NCI-H1436 treated with DMSO at 0.1 percent for 48 hours (cell line): ENCODE measurements around the gene NCOA6.
A peak's percentile ranks its signal among the peaks of the same experiment; 100 is the strongest.

Source experiments
- DNase-seq: peaks from one replicate; lab custom pipeline; 2025; lab: John Stamatoyannopoulos, UW

Gene NCOA6

DNA sequence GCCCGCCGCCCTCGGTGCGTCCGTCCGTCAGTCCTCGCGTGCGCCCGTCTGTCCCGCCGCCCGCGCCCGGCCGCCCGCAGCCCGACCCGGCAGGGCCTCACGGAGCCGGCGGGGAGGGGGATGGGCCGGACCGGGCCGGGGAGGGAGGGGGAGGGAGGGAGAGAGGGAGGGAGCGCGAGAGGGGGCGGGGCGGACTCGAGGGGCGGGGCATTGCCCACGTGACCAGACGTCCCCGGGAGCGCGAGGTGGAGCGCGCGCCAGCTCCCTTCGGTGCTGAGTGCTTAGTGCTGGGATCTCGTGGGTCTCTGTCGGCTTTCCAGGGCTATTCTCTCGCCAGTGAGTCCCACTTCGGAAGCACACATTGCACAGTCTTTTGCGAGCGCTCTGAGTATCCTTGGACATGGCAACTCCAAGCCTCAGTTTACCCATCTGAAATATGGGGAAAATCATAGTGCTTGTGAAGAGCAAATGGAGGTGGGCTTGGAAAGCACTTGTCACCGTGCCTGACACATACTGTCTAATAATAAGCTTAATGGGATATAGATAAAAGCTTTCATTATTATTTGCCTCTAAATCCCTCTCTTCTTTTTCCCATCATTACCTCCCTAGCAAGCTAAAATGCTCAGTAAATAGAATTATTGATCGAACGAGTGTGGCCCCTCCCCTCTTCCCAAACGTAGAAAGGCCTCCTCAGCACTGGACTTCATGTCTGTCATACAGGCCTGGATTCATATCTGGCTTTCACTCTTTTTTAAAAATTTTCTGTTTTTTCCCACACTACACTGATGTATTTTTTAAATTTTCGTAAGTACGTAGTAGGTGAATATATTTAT, at the start of gene NCOA6:
Gene NCOA6, minus strand, starts transcription at position 122 of the 833 bp plus-strand sequence. CDS start 43,296 bp downstream, outside the sequence.
- DNase-seq, result peak; percentile 7

DNA sequence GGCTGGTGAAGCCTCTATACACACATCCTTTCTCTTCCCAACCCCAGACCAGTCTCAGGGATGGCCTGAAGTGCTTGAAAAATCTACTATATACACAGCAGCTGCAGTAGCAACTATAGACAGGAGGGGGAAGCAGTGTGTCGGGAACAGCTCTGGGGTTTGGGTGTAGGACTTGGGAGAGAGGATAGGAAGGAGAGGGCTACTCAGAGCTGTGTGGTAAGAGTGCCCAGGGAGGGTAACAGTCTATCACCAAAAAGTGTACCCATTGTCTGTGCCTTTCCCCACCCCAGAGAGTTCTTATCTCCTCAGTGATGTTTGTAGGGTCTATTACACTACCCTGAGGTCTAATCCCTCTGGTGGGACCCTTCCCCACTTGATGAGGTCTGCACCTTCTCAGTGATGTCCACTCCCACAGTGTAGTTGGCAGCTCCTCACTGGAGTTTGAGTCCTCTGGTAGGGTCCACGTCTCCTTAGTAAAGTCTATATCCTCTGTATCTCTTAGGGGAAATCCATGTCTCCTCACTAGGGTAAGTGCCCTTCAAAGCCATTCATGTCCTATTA, 48.7 kb upstream of the NCOA6 start:
- peak; percentile 53 for DNase-seq

DNA sequence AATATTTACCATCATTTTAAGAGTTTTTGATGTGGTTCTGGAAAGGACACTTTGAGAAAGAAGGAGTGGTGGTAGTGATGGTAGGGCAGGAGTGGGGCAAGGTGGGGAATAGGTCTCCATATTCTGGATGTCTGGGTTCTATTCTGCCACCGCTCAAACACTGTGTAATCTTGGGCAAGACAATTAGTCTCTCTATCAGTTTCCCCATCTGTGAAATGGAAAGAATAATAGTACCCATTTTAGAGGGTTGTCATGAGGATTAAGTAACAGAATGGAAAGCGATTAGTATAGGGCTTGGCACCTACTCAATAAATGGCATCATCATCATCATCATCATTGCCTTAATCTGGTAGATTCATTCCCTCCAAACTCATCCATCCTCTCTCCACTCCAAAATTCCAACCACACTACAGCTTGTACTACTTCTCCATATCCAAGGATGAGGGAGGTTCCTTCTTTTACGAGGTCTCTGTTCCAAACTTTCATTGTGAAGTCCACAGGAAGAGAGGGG, 48.2 kb upstream of the NCOA6 start:
- no peak for DNase-seq

DNA sequence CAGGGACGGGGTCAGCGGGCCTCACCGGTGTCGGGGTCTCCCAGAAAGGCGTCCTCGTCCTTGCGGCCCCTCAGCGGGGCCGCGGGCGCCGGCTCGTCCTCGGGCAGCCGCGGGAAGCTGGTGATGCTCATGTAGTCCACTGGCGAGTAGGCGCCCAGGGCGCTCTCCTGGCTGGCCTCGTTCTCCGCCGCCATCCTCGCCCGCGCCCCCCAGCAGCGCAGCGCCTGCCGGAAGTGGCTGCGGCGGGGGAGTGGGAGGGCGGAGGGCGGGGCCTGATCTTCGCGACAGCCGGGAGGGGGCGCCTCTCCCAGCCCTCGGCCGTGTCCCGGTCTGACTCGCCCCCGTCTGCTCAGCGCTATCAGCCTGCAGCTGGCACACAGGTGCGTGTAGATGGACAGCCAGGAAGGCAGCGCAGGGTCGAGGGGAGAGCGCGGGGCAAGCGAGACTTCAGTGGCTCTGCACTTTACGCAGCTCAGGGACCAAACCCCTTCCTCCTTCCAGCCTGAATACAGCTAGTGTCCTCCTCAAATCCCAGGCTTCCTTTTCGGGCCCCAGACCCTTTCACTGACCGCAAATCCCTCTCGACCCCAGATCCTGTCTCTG, 47.3 kb upstream of the NCOA6 start, which contains the start of gene GGT7:
Gene GGT7, minus strand, starts transcription at position 235 of the 603 bp plus-strand sequence. Its CDS starts 41 bp downstream, at position 194.
- DNase-seq, result peak; percentile 54

DNA sequence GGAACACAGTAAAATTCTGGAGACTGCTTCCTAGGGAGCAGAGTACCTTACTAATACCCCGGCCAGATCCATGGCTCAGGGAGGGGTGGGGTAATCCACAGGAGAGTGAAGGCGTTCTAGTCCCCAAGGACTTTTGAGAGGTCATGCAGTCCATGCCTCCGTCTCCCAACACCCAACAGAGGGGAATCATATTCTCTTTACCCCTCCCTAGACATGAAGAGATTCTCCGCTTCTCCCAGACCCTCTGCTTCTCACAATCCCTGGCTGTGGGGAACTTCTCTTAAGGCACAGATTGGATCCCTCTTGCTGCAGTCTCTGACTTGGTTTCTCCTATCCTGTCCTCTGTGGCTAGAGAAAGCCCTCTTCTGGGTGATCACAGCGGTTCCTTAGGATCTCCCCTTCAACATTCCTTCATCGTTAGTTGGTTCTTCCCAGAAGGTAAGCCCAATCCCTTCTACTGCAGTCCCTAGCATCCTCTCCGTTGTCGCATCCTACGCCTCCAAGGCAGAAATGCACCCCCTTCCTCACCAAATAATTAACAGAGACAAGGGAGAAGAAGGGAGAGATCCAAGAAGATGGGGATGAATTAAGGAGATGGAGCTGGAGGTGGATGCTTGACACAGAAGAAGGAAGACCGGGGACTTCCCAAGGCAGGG, 46.6 kb upstream of the NCOA6 start:
- no peak for DNase-seq

DNA sequence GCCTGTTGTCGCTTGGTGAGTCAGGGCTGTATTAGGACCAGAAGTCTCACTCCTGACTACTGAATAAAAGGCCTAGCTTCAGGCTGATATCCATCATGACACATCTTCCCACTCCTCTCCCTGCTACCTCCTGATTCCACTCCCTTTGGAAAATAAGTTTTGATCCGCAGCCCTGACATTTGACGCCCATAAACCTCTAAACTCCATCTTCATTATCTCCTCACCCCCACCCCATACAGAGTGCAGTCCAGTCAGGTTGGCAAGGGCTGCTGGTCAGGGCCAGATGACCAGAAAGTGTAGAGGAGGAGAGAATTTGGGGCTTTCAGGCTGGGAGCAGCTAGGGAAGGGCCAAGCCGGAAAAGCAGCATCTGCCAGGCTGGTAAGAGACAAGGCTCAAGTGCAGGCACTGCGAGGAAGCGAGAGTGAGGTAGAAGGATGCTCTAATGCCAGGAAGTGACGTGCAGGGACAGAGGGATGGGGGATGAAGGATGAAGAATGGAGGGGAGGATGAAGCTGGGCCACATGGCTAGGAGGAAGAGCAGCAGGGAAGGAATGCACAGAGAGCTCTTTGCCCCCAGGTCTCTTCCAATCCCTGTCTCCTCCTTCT, 46.0 kb upstream of the NCOA6 start:
- no peak for DNase-seq

DNA sequence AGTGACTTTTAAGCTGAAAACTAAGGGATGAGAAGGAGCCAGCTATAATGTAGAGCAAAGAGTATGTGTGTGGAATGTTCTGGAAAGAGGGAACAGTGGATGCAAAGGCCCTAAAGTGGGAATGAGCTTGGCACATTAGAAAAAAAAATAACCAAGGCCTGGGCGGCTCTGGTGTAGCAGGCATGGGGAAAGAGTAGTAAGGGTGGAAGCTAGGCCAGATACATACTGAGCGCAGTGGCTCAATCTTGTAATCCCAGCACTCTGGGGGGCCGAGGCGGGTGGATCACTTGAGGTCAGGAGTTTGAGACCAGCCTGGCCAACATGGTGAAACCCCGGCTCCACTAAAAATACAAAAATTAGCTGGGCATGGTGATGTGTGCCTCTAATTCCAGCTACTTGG, 38.8 kb upstream of the NCOA6 start:
- no peak for DNase-seq

DNA sequence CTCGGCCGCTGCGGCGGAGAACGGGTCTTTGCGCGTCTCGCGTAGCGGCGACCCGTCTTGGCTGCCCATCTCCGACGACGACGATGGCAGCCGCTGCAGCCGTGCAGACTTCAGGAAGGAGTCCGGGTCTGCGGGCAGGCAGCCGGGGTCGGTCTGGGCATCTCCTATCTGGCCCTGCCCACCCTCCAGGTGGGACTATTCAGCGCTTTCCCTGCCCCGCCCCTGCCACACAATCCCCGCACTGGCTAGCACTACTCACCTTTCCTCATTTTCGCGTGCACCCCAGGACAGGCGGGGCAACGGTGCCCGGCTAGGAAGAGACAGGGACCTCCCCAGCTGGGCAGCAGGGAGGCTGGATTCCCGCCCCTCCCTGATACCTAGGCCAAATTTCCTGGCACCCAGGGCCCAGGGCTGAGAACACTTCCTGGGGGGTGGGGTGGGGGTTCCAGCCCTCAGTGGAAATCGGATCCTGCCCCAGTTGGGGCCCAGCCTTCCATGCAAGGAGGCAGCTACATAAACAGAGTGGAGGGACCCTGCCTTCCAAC, 38.0 kb upstream of the NCOA6 start:
- no peak for DNase-seq

DNA sequence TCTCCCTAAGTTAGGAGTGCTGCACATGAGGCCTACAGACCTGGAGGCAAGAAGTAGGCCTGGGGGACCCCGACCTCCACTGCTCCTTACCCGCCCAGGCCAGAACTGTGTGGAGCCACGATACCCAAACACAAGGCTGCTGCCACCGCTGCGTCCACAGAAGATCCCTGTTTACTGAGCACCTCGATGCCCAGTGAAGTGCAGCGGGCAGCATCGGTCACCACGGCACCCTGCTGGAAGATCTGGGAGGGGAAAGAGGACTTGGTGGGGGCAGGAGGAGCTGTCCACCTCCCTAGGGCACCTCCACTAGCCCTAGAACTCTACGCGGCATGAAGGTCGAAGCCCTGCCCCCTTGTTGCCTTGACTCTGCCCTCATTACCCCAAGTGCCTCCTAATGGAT, 37.3 kb upstream of the NCOA6 start:
- DNase-seq, result no peak

DNA sequence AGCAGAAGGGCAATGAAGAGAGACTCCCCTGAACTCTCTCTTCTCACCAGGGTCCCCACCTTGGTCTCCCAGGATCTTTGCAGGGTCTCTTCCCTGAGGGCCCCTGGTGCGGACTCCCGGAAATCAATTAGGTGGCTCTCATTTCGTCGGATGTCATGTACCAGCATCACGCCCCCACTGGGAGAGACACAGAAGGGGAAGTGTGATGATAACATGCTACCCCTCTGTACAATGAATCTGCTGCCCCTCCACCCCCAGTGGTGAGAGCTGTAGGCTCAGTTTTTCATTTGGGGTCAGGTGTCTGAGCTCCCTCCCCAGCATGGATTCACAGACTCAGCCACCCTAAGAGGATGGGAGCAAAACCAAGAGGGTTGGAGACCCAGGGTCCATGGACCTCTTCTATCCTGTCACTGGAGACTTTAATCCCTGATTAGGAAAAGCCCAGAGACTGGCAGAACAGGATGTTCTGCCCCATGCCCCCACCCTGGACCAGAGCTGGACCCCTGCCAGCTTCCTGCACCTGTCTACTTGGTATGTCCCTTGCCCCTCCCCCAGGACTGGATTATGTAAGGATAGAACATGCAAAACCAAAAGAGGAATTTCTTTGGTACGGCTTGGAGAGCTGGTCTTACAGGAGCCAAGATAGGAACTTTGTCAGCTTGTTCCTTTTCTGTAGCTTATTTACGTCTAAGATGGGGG, 36.1 kb upstream of the NCOA6 start:
- no peak for DNase-seq

DNA sequence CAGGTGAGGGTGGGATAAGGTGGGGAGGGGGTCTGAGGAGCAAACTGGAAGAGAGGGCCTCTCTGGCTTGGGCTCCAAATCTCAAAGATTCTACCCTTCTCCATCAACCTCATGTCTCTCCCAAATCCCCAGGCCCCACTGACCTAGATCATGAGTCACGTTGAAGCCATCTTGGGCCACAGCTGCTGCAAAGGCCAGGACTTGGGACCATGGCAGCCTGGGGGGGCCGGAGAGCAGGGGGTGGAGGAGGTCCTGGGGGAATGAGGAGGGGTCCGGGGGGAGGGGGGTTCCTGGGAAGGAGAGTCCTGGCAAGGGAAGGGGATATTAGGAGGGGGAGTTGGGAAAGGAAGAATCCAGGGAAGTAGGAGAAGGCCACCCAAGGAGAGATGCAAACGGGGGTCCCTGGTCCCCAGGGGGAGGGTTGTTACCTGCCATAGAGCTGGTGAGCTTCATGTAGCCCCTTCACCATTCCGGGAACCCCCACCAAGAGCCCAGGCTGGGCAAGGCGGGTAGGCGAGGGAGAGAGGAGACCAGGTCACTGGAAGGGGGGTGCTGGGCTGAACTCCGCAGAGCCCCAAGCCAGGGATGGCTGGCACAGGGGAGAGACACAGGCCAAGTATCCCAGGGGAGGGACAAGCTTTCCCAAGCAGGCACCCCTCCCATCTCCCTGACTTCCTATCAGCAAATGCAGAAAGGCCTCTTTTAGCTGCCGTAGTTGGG, 34.5 kb upstream of the NCOA6 start:
- DNase-seq, result no peak

DNA sequence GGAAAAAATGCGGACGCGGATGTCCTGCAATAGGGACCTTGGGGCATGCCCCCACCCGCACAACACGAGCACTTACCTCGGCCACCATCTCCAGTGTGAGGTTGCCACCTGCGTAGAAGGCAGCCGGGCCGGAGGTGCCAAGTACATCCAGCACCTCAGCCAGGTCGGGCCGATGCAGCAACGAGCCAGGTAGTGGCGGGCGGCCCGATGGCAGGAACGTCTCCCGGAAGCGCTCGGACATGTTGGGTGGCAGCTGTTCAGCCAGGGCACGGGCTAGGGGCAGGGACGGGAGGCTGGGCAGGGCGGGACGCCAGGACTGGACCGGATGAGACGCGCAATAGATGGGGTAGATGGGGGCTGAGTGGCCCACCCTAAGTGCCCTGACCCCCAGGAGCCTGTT, 33.9 kb upstream of the NCOA6 start:
- DNase-seq, result no peak

DNA sequence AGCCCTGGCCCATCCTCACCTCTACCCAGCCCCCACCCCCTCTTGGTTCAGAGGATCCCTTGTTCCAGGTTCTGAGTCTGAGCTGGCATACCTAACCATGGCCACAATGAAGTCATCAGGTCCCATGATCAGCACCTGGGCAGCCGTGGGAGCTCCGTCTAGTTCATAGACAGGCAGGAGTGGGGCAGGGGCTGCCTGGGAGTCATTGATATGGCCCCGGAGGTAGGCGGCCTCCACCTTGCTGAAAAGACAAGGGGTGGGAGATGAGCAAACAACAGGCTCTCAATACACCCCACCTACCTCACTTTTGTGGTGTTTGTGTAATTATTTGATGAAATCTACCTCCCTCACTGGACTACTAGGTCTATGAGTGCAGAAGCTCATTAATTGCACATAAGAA, 26.8 kb upstream of the NCOA6 start:
- no peak for DNase-seq

DNA sequence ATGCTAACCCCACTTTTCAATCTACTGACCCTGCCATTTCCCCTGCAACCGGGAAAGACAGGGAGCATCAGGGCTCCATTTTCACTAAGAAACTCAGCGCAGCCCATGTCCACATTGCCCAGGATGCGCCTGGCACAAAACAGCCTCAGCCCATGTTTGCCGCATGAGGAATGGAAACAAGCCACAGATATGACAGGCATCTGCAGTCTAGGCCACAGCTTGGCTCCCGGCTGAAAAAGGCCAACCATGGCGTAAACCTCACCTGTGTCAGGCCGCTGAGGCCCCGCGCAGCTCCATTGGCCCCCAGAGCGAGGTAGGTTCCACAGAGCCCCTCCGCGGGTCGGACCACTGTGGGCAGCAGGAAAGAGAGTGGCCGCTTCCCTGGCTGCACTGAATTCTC, 25.5 kb upstream of the NCOA6 start:
- DNase-seq, result no peak

DNA sequence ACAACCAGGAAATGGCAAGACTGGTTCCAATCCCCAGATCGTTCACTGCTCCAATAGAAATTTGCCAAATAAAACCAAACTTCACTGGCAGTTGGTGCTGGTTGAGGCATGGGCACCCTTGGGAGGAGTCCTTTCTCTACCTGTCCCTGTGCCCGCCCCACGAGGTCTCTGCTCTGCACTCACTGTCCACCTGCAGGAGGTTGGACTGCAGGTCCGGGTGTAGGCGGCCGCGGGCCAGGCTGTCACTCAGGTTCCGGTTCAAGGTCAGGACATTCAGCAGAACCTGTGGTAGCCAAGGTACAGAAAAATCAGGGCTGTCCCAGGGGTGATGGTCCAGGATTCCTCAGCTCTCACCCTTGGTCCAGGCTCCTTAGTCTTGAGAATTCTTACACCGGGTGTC, 24.3 kb upstream of the NCOA6 start:
- DNase-seq, result no peak

DNA sequence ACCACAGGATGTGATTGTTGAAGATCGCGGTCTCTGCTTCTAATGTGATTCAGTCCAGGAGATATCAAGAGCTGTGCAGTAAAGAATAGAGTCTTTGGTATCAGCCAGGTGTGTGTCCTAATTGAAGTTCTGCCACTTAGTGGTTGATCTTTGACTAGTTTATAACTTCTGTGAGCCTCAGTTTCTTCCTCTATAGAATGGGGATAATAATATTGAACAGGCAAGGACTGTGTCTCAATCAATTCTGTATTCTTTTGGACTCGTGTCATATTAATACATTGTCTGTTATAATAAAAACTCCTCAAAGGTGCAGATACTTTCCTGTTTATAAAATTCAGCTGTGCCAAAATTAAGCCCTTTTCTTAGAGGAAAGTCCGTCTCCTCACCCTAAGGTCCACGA, 23.1 kb upstream of the NCOA6 start:
- DNase-seq, result no peak

DNA sequence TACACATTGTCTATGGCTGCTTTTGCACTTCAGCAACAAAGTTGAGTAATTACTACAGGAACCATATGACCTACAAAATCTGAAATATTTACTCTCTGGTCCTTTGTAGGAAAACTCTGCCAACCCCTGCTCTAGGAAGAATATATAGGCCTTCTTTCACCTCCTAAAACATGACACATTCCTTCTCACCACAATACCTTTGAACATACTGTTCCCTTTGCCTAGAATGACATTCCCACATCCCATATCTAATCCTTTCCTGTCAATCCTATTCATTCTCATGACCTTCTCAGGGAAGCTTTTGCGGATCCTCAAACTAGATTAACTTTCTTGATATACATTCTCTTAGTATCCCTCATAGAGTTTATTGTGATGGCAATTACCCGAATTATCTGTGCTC, 18.0 kb upstream of the NCOA6 start:
- no peak for DNase-seq

DNA sequence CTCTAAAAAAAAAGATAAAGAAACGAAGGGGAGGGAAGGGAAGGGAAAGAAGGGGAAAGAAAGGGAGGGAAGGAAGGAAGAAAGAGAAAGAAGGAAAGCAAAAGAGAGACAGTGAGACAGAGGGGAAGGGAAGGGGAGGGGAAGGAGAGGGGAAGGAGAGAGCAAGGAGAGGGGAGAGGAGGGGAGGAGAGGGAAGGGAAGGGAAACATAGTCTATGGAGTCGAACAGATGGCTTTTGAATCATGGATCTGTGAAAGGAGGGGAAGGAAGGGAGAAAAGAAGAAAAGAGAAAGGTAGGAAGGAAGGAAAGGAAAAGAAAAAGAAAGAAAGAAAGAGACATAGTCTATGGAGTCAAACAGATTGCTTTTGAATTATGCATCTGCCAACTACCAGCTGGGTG, 16.7 kb upstream of the NCOA6 start:
- DNase-seq, result no peak

DNA sequence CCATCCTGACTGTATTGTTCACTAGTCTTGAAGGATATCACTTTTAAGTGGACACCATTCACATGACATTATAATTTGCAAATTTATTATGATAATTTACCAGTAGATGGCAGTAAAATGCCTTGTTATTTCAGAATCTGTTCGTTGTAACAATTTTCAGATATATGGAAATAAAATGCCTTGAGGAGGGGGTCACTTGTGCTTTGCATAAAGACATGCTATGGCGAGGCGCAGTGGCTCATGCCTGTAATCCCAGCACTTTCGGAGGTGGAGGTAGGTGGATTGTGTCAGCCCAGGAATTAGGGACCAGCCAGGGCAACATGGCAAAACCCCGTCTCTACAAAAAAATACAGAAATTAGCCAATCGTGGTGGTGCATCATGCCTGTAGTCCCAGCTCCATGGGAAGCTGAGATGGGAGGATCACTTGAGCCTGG, 9.0 kb upstream of the NCOA6 start:
- peak; percentile 38 for DNase-seq

DNA sequence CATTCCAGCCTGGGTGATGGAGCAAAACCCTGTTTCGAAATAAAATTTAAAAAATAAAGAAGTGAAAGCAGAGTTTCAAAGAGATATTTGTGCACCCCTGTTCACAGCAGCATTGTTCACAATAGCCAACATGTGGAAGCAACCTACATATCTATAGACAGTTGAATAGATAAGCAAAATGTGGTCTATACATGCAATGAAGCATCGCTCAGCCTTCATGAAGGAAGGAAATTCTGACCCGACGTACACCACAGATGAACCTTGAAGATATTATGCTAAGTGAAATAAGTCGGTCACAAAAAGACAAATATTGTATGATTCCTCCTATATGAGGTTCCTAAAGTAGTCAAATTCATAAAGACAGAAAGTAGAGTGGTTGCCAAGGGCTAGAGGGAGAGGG, 6.5 kb upstream of the NCOA6 start:
- no peak for DNase-seq
